HG03432 (cell line): ENCODE results near the gene ABLIM3.
"Not testable (repeated sequence)": the region's sequence is repeated elsewhere in the genome, so short reads cannot be mapped to it uniquely, and the experiment has no call there.

Source experiments
- ATAC-seq: cut with Tn5 transposase; IDR thresholded peaks from one replicate; pipeline ENCODE4 v1.9.1; 2021; ENCODE audit warnings: mild to moderate bottlenecking, moderate library complexity; ENCODE audit not compliant: unreplicated experiment

Gene ABLIM3

DNA sequence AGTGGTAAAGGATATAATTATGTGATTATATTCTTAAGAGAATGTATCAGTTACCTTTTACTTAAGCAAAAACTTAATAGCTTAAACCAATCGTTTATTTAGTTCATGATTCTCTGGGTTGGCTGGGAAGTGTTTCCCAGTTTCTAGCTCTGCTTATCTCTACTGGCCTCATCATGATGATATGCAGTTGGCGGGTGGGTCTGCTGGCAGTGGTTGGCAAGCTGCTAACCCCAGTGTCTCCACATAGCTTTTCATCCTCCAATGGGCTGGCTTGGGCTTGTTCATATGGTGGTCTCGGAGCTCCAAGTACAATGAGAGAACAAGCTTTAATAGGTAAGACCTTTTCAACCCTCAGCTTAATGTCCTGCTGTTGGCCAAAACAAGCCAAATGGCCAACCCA, 43.8 kb downstream of the ABLIM3 start:
- no peak for ATAC-seq

DNA sequence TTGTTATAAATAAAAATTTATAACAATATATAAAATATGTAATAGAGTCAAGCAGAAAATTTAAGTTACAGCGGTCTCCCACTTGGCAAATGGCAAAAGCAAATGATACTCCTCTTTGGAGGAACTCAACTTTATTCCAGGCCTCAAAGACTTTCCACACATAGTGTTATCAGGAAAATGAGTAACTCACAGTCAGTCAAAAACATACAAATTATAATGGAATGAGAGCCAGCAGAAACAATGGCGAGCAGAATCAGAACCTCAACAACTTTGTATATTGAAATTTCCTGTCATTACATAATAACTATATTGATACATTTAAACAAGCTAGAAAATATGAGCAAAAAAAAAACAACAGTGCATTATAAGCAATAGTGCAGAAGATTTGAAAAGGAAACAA, 45.2 kb downstream of the ABLIM3 start:
- ATAC-seq = no peak

DNA sequence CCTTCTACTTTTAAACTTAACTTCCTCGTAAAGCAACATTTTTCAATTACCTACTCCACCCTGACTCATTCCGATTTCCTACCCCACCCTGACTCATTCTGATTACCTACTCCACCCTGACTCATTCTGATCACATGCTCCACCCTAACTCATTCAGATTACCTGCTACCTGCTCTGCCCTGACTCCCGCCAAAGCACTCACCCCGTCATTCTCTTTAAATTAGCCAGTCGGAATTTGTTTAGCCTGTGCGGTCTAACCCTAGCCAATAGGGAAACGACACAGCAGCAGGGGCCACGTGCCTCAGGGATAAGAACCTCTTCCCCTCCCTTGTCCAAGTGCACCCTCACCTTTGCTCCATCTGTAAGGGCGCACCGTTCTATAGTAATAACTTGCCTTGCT, 46.3 kb downstream of the ABLIM3 start:
- ATAC-seq = not testable (repeated sequence)

DNA sequence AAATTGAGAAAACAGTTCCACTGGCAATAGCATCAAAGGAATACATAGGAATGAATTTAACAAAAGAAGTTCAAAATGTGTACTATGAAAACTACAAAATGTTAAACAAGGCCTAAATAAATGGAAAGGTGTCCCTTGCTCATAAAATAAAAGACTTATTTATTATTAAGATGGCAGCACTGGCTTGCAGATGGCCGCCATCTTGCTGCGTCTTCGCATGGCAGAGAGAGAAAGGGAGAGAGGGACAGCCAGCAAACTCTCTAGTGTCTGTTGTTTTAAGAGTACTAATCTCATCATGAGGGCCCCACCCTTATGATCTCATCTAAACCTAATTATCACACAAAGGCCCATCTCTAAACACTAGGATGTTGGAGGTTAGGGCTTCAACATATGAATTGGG, 47.1 kb downstream of the ABLIM3 start:
- ATAC-seq = no peak

DNA sequence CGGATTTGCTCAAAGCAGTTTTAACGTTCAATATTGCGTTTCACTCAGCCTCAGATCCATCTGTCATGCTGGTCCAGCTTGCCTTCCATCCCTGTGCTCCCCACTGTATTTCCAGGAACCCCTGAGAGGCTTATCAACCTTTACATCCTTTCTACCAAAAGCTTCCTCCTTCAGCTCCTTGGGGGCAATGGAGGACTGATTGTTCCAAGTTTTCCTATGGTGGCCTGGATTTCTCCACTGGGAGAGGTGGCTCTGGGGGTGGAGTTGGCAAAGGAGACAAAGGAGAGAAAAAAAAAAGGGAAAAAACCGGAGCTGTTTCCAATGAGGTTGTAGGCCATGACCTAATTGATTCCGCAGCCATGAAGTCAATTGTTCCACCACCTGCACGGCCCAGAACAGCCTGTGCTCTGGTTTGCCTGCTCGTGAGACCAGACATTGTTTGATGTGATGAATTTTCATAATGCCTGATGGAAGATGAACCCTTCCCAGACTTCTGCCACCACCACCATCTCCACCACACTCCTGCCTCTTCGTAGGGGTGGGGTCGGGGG, 54.1 kb downstream of the ABLIM3 start:
- ATAC-seq = no peak

DNA sequence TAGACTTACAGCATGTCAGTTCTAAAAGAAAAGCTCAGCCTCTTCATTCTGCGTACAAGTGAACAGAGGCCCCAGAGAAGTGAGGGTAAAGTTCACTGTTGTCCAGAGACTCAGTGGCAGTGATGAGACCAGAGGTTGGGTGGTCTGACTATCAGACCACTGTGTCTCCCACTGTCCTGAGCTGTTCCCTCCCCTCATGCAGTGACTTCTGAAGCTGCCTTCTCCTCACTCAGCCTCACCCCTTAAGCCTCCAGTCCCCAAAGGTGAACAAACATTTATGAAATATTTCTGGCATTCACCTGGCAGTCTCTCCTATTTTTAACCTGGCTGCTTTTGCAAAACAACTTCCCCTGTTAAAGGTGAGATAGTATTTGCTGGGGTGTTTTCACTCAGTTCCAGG, 54.7 kb downstream of the ABLIM3 start:
- no peak for ATAC-seq

DNA sequence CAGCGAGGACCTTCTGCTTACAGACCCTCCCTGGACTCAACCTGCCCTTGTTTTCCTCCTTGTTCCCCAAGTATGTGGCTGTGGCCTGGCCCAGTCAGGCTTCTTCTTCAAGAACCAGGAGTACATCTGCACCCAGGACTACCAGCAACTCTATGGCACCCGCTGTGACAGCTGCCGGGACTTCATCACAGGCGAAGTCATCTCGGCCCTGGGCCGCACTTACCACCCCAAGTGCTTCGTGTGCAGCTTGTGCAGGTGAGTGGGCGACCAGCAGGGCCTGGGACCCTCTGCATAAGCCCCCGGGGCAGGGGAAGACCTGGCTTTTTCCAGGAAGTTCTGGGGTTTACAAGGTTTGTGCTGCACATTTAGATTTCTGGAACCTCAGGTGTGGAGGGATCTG, 56.9 kb downstream of the ABLIM3 start:
- ATAC-seq = no peak

DNA sequence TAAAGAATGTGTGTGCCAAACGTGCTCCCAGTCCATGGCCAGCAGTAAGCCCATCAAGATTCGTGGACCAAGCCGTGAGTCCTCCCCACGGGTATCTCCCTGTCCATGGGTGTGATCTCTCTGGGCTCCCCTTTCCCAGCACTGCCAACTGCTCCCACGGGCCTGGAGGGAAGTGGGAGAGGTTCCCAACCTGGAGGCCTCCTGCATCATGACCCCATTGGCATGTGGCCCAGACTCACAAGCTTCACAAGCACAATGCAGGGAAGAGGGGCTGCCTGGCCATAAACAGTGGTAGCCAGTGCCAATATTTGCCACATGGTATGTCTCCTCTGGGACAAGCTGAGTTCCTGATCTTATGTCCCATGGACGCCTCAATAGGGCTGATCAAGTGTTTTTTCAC, 59.1 kb downstream of the ABLIM3 start:
- ATAC-seq = no peak

DNA sequence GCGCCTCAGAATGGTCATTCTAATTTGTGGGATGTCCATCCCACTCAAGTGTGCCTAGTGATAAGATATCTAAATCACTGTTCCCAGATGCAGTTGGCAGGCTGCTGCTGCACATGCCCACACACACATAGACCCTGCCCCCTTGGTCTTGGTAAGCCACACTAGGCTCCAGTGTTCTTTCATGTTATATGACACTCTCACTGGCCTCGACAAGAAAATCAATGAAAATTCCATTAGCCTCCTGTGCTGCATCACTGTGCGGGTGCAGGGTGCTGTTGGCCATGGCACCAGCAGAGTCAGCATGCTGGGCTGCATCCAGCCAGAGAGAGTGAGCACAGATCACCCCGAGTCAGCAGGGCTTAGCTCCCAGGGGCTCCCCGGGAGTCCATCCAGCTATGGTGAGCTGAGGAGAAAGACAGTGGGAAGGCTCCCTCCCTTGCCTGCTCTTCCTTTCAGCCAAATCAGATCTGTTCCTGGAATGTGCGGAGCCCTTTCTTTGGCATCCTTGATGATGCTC, 59.9 kb downstream of the ABLIM3 start:
- no peak for ATAC-seq

DNA sequence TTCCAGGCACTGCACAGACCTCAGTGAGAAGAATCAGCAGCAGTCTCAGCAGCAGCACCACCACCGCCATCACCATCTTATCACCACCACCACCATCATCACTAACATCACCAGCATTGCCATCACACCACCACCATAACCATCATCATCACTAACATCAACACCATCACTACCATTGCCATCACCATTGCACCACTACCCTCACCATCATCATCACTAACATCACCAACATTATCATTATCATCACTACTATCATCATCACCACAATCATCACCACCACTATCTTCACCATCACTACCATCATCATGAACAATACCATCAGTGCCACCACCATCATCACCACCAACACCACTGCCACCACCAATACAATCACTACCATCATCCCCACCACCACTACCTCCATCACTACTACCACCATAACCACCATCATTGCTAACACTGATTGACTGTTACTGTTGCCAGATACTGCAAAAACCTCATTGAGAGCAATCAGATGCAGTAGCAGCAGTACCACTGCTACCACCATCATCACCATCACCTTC, 61.7 kb downstream of the ABLIM3 start:
- ATAC-seq = no peak

DNA sequence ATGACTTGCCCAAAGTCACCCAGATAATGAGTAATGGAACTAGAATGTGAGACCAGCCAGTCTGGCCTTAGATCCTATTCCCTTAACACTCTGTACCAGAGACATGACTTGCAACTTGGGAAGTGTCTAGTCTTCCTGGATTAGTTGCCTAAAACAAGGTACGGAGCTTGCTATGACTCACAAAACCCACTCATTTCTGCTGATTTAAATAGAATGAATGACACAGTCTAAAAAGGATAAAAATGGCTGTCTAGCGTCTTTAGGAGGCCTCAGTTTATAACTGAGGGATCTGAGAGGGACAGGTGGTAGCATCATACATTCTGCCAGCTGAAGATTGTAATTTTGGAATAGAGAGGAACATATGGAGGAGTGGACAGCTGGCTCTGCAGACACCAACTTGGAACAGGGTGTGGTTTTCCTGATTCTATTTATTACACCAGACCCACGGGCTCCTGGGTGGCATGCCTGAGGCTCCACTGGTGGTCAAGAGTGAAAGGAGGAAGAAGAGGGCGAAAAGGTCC, 62.7 kb downstream of the ABLIM3 start:
- no peak for ATAC-seq

DNA sequence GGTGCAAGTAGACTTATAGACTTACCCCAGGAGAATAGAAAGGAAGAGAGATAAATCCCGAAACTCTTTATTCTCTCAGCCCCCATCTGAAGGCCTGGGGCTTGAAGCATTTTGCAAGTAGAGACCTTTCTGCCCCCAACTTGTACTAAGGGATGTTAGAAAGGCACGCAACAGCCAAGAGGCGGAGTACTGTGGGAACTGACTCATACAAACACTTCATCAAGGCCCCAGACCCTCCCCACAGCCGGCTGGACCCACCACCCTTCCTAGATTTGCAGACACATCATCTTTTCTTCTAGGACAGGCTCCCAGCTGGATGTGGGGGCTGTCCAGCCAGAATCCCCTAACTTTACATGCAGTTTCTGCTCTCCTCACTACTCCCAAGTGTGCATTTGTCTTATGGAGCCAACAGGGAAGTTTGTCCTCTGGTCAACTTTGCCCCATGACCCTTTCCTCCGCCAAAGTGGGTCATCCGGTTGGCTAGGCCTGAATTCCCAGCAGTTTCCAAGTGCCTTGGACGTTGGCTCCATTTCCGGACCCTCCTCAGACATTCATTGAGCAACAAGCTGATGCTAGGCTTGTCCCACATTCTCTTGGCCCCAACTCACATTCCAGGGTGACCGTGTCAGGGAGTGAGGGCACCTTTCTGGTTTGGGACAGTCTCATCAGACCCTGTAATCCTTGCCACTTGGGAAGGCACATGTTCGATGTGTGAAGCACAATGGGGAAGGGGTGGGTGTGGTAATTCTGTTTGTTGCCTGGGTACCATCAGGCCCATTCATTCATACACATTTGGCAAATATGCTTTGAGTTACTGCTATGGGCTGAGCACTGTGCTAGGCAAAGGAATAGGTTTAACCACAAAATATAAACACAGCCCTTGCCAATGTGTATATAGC, 64.6 kb downstream of the ABLIM3 start:
- ATAC-seq = no peak

DNA sequence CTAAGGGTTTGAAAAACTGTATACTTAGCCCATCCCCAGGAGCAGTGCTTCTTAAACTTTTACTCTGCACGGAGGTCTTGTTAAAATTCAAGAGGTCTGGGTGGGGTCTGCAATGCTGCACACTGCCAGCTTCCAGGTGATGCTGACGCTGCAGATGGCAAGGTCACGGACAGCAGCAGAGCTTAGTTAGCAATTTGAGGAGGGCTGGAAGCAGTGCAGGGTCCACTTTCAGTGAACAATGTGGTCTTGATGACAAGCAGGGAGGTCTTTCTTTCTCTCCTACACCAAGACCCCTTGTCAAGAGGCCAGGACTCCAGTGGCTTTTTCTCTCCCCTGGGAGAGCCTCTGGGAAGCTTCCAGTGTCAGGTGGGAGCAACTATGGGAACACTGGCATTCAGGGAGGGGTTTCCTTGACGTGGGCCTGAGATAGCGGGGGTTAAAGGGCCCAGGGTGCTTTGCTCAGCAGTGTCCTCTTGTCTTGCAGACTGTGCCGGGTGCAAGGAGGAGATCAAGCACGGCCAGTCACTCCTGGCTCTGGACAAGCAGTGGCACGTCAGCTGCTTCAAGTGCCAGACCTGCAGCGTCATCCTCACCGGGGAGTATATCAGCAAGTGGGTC, 65.3 kb downstream of the ABLIM3 start:
- ATAC-seq = no peak

DNA sequence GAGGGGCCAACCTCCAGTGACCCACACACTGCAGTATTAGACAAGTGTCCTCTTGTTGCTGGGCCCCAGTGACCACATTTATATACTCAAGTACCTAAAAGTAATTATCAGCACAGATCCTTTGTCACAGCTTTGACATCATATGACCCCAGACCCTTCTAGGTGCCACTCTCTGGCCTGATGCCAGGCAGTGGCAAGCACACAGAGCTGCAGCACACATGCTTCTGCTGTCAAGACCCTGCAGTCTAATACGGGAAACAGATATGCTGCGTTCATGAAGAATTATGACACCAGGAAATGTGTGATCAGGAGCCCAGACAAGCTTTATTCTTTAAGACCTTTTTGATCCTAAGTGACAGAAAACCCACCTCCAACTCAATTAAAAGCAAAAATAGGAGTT, 66.5 kb downstream of the ABLIM3 start:
- no peak for ATAC-seq

DNA sequence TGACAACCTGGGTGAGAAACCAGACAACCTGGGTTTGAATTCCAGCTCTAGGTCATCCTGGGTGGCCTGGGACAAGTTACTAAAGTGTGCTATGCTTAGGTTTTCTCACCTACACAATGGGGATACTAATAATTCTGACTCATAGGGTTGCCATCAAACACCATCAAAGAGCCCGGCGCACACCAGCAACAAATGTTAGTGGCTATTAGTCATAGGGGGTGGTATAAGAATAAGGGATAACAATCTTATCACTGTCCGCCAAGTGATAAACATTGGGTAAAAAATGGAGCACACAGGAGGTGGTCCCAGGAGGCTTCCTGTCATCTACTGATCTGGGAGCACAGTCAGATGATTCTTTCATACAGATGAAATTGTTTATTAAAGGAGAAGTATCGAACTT, 68.9 kb downstream of the ABLIM3 start:
- no peak for ATAC-seq

DNA sequence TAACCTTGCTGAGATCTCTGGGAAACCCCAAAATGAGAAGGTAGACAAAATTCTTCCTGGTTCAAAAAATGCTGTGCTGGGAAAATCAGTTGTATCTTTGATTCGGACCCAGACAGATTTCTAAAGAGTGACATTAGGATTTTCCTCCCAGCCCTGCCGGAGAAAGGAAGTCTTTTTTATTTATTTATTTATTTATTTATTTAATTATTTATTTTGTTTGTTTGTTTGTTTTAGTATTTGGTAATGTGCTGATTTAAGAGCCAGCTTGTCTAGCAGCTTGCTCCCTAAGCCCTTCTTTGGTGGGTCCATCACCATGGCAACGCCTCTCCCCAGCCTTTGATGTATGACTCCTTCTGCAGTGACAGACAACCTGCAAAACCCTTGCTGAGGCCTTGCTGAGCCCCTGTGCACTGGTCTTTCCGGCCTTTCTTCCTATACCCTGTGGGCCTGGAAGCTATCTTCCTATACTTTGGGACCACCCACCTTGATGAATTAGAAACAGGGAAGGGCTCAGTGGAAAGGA, 69.7 kb downstream of the ABLIM3 start:
- no peak for ATAC-seq

DNA sequence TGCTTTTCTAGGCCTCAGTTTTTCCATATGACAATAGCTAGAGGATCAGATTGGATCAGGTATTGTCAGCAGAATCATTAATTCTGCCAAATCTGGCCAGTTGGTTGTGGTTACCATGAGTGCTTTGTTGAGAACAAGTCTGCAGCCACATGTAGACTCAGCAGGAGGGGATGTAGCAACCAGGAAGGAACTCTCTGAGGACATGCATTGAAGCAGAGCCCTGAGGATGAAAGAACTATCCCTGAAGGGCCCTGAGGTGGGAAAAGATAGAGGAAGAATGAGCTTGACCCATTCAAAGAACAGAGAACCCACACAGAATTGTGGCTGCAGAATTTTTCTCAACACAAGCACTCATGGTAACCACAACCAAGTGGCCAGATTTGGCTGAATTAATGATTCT, 70.3 kb downstream of the ABLIM3 start:
- no peak for ATAC-seq

DNA sequence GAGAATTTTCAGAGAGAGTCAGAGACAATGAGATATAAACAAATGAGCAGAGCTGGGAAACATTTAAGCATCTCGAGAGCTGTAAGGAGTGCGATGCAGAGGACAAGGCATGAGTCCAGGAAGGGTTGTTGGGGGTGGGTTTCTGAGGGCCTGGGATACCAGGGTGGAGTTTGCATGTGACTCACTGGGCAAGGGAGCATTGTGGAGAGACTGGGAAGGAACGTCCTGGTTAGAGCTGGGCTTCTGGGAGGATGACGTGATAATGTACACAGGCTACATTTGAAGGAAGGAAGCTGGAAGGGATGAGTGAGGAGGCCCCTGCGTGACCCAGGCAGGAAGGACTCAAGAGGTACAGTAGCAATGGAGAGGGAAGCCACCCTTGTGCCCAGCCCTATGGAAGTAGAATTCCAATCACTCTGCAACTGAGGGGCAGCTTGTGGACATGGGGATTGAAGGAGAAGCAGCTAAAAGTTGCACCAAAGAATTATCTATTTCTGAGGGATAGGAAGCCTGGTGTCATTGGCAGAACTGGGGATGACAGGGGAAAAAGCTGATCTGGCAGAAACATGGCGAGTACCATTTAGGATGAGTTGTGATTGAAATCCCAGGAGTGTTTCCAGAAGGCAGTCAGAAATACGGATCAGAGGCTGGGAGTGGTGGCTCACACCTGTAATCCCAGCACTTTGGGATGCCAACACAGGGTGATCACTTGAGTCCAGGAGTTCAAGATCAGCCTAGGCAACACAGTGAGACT, 71.1 kb downstream of the ABLIM3 start:
- ATAC-seq = no peak

DNA sequence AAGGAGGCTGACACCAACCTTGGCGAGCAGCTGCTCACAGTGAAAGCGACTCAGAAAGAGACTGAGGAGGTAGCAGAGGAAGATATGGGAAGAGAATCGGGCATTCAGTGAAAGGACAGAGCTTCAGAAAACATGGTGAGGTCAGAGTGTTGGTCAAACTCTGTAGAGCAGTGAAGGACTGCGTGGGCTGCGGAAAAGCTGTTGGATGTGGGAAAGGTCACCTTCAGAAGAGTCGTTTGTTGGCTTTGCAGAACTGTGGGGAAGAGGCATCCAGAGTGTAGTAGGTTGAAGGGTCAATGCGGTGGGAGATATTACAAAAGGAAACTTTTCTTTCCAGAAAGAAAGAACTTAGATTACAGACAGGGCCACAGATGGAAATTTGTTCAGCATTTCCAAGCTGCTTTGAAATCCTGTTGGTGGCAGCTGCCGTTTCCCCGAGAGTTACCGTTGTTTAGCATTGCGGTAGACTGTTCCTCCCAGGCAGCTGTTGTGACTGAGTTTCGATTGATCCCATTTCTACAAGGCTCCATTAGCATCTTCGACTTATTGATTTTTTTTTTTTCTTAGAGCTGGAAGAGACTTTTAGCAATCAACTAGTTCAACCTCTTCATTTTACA, 72.1 kb downstream of the ABLIM3 start:
- no peak for ATAC-seq

DNA sequence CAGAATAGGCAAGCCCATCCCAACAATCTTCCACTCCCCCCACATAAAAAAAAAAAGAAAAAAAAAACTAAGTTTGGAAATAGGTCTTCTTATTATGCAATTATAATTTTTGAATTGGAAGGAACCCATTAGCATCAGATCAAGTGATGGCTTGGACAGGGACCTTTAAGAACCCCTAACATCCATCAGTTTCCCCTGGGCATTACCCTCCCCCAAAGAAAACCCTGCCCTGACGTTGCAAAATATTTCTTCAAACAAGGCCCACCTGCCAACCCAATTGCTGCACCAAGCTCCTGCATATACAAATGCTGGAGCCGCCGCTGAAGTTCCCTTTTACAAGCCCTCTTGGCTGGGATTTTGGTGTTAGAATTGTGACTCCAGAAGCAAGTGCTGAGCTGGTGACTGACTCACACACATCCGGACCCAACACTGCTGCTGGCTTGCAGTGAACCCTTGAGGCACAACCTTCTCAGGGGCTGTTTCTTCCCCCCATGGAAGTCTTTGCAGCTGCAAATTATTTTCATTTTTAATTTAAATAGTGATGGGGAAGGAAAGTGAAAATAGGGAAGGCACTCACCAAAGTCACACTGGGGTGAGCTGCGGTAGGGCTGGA, 74.3 kb downstream of the ABLIM3 start:
- no peak for ATAC-seq
